HepG2 (cell line): Measurements from ENCODE around the gene RCOR1. TPM values are rescaled to one million over a fixed set of nuclear protein-coding genes. Genes with fewer than 3 reads are reported as not detected.
A peak's percentile ranks its signal among the peaks of the same experiment; 100 is the strongest.

Experiments
- FOSL1 ChIP-seq: sonication (generic); formaldehyde crosslinking; IDR thresholded peaks from 2 replicates; pipeline ENCODE4 v1.9.0; 2021; ENCODE audit warnings: missing genetic modification reagents, borderline replicate concordance
- MXD1 ChIP-seq: sonication (generic); formaldehyde crosslinking; IDR thresholded peaks from 2 replicates; pipeline ENCODE4 v1.4.0; 2020; ENCODE audit warnings: mild to moderate bottlenecking, missing genetic modification reagents
- SETDB1 ChIP-seq: sonication (generic); formaldehyde crosslinking; IDR thresholded peaks from 2 replicates; pipeline ENCODE4 v1.5.1; 2020; ENCODE audit warnings: missing genetic modification reagents, mild to moderate bottlenecking, borderline replicate concordance
- ZBTB49 ChIP-seq: sonication (generic); formaldehyde crosslinking; IDR thresholded peaks from 2 replicates; pipeline ENCODE4 v1.4.0; 2020; ENCODE audit warnings: missing genetic modification reagents, borderline replicate concordance
- ZNF121 ChIP-seq: sonication (generic); formaldehyde crosslinking; IDR thresholded peaks from 2 replicates; pipeline ENCODE4 v1.5.0; 2020; ENCODE audit warnings: mild to moderate bottlenecking, missing genetic modification reagents
- ZNF138 ChIP-seq: sonication (generic); formaldehyde crosslinking; IDR thresholded peaks from 2 replicates; pipeline ENCODE4 v1.5.0; 2020; ENCODE audit warnings: mild to moderate bottlenecking, low read depth, missing genetic modification reagents
- ZNF441 ChIP-seq: sonication (generic); formaldehyde crosslinking; IDR thresholded peaks from 2 replicates; pipeline ENCODE4 v1.7.0; 2021; ENCODE audit warnings: missing genetic modification reagents, borderline replicate concordance
- ZNF577 ChIP-seq: sonication (generic); formaldehyde crosslinking; IDR thresholded peaks from 2 replicates; pipeline ENCODE4 v1.4.0; 2020; ENCODE audit warnings: mild to moderate bottlenecking, low read depth, missing genetic modification reagents, borderline replicate concordance
- ZNF747 ChIP-seq: sonication (generic); formaldehyde crosslinking; IDR thresholded peaks from 2 replicates; pipeline ENCODE4 v1.8.1; 2023; ENCODE audit warnings: missing genetic modification reagents, mild to moderate bottlenecking, borderline replicate concordance
- polyA plus RNA-seq, 8 experiments: library from polyadenylated mRNA; depleted of rRNA in 3 of 8; stranded (reverse) in 7 of 8; unstranded in 1 of 8; fragments of >200 nt; fragmentation: Illumina TruSeq in 4 of 8; extraction: Trizol in 4 of 8; gene quantifications; 2 replicates each; pipeline versions ENCODE4 v1.2.1 to v1.2.3, GENCODE V29; 2011 to 2016; ENCODE audit warnings: low read depth in 4 of 8, missing spikeins in 1 of 8, mixed read lengths in 1 of 8; ENCODE audit not compliant: insufficient read depth in 1 of 8
- total RNA-seq, 5 experiments: library from RNA; depleted of rRNA; stranded (reverse); fragments of >200 nt; fragmentation: Illumina TruSeq; extraction: Trizol; gene quantifications; 2 replicates each; pipeline ENCODE4 v1.2.3, GENCODE V29; 2016; ENCODE audit warnings: low read depth in 1 of 5

RCOR1 gene
- total and polyA plus RNA-seq, 2 of the 13 experiments (the other 11 are each of a cell fraction or from before 2014, with no cell fraction given): 10.2 to 11.1 TPM

GRCh38 chr14:102777711-102778337, 185.4 kb downstream of the RCOR1 start (continued):
- TF ChIP-seq SETDB1 (CRISPR knock-in tag) (no peak), ZNF121 (no peak), ZBTB49 (CRISPR knock-in tag) (no peak), FOSL1 (no peak), MXD1 (CRISPR knock-in tag) (0 out of 2 replicates have a peak, but pooled peaks have one; percentile 10), ZNF577 (CRISPR knock-in tag) (no peak), ZNF747 (CRISPR knock-in tag) (no peak), ZNF441 (CRISPR knock-in tag) (no peak), ZNF138 (CRISPR knock-in tag) (no peak)
